GM21381 (cell line): Measurements from ENCODE around the gene LMF1.

Experiments used
- ATAC-seq: cut with Tn5 transposase; IDR thresholded peaks from one replicate; pipeline ENCODE4 v1.9.1; 2021; ENCODE audit warnings: mild to moderate bottlenecking, moderate library complexity; ENCODE audit not compliant: unreplicated experiment

Gene LMF1

DNA sequence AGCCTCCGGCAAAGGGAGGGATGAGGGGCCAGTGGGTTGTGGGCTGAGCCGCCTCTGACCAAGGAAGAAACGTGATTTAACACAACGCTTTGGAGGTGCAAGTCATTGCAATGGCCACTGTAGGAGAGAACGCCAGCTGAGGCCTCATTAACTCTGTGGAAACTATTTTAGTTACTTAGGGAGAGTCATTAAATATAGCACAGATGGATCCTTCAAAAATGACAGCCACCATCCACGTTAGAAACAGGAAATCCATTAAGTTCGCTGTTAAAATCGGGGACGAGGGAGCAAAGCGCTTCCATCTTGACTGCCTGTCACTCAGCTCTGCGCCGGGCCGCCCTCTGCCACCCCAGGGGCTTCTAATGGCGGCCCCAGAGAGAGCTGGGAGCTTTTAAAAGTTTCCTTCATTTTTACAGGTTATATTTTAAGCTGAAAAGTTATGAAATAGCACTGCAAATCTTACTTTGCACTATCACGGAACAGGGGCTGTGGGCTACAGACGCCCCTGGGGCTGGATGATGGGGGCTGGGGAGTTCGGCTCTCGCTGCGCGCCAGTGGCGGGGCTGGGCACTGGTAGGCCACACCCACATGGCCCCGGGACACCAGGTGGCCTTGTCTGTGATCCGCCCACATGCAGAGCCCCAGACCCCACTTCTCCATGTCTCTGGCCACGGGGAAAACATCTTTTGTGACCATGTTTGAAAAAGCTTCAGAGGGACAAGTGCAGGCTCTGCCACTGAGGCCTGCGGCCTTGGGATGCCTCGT lies 54.6 kb downstream of the LMF1 start:
- ATAC-seq: no peak

DNA sequence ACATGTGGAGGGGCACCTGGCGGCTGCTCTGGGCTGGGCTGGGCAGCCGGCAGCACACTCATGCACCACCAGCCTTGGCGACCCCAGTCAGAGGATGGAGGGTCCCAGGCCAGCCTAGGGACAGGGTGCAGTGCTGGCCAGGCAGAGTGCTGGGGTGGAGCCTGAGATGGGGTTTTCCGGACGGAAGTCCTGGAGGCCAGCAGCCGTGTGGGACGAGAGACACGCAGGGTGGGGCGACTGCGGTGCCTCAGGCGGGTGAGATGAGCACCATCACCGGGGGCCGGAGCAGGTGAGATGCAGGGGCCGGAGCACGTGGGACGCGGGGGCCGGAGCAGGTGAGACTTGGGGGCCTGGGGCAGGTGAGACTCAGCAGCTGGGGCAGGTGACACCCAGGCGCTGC lies 55.2 kb downstream of the LMF1 start:
- no peak for ATAC-seq

DNA sequence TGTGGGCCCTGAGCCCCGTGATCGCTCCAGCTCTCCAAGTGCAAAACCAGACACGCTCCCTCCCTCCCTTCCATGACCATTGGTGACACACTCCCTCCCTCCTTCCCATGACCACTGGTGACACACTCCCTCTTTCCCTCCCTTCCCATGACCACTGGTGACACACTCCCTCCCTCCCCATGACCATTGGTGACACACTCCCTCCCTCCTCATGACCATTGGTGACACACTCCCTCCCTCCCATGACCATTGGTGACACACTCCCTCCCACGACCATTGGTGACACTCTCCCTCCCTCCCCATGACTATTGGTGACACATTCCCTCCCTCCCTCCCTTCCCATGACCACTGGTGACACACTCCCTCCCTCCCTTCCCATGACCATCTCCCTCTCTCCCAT lies 56.3 kb downstream of the LMF1 start:
- no peak for ATAC-seq

DNA sequence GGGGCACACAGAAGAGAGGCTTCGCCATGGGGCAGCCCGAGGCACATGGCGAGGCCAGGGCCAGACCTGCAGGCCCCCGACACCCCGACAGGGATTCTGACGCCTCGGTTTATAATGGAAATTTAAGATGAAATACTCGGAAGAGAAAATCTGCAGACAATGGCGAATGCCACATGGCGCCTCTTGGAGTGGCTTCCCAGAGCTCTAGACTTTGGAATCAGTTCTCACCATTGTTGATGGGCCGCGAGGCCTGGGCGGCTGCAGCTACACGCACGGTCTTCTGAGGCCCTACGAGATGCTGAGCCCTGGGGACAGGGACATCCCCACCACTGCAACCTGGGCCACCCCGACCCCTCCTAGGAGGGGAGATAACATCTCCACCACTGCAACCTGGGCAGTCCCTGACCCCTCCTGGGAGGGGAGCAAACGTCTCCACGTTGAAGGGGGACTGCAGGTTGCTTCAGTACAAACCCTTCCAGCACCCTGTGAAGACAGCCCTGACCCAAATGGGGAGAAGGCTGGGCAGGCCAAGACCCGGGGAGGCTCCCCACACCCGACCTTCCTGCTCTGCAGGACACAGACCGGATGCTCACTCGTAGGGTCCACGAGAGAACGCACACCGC lies 56.9 kb downstream of the LMF1 start:
- no peak for ATAC-seq

DNA sequence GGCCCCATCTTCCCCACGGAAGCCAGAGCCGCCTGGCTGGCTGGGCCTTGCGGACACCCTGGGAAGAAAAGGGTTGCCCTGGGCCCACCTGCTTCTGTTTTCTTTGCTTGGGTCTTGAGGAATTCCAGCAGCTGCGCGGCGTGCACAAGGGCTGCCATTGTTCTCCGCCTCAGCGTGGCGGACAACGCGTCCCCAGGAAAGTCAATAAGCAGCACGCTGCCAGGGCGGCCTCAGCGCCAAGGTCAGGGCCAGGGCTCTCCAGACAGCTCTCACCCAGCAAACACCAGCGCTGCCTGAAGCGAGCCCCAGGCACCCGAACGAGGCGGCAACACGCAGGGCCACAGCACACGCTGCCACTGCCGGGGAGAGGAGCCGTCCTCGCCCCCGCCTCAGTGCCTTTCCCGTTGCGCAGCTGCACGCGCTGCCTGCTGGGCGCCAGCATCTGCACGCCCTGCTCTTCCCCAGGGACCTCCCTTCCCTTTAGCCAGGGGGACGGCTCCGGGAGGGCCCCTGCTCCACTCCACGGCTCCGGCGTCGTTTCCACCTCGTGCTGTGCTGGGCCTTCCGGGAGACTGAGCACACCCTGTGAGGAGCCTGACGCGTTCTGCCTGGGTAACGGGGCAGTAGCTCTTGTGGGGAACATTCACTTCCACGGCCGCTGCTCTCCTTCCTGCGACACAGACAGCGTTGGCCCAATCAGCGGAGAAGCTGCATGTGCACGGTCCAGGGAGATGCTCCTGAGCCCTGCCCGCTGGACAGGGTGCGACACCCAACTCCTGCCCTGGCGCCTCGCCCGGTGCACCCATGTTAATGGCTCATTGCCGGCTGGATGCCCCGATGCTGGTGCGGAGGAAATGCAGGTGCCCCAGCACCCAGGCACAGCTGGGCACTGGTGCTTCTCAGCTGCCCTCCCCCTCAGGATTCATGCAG lies 57.8 kb downstream of the LMF1 start:
- no peak for ATAC-seq

DNA sequence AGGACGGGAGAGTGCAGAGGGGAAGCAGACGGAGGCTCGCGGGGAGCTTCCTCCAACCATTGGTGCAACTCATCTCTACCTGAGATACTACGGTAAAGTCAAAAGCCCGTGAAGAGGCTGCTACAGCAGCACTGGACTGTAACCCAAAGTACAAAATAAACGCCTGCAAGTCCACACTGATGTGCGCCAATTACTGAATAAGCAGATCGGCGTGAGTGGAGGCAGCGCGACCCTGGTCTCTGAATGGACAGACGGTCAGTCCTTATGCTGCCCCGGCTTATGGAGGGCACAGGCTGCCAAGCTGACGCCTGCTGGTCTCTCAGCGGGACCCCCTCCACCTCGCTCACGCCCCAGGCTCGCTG lies 58.5 kb downstream of the LMF1 start:
- ATAC-seq: no peak

DNA sequence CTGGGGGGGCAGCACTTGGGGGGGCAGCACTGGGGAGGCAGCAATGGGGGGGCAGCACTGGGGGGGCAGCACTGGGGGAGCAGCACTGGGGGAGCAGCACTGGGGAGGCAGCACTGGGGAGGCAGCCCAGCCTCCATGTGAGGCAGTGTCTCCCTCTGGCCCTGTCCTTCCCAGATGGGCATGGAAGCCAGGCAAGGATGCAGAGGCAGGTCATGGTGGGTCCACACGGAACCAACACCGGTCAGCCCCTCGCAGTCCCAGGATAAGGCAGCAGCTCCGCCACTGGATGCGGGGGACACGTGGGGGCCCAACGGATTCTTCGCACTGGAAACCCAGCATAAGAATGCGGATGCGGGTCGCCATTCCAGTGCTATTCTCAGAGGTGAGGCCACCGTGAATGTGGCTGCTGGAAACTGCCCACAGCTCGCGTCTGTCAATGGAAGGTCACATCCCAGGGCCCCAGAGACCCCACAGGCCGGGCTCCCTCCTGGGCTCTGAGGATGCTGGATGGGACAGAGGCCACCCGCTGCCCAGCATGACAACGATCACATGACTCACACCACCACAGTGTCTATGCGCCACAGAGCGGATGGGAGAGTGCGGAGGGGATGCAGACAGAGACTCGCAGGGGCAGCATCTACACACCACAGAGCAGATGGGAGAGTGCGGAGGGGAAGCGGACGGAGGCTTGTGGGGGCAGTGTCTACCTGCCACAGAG lies 59.0 kb downstream of the LMF1 start:
- ATAC-seq: no peak

DNA sequence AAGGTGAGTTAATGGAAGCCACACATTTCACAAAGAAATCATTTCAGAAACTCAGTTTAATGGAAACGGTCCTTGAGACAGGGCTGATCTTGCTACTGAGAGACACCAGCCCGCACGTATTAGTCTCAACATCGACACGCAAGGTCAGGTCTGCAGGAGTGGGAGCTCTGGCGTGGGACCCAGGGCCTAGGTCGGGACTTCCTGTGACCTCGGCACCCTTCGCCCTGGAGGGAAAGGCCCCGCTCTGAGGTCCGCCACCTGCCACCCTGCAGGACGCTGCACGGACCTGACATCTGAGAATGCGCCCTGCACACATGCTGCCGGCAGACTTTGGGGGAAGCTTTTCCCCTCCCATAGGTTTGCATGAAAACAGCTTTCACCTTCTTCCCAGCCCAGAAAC lies 59.7 kb downstream of the LMF1 start:
- ATAC-seq: no peak

DNA sequence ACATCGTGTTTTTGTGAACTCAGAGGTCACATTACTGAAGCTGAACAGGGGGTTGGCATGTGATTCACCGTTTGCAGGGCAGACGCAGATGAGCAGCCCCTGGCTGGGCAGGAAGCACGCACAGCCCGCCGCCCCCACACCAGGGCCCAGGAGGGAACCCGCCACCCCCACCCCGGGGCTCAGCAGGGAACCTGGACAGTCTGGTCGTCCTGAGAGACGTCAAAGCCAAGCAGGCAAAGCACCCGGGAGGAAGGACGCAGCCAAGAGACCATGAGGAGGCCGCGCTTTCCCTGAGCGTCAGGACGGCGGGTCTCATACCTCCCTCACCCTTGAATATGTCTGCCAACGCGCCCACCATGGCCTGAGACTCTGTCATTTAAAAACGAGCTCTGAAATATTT lies 60.6 kb downstream of the LMF1 start:
- no peak for ATAC-seq

DNA sequence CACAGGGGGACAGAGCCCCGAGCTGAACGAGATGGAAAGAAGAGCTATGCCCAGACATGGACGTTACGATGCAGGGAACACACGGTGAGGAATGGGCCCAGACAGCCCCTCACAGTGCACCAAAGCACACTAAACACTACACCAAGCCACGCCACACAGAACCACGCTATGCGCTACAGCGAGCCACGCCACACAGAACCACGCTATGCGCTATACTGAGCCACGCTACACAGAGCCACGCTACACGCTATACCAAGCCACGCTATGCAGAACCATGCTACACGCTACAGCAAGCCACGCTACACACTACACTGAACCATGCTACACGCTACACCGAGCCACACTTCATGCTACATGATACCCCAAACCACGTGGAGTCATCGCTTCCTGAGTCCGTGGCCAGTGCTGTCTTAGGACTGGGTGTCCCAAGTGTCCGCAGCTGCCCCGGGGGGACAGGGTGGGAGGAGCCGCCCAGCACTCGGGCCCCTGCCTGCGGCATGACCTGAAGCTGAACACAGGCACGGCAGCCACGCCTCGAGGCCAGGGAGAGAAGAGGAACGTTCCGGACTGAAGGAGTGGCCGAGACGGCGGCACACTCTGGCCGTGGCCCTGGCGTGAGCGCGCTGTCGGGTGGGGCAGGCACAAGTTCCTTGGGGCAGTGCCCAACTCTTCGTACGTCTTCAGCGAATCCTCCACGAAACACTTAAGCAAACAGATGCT lies 61.3 kb downstream of the LMF1 start:
- no peak for ATAC-seq

DNA sequence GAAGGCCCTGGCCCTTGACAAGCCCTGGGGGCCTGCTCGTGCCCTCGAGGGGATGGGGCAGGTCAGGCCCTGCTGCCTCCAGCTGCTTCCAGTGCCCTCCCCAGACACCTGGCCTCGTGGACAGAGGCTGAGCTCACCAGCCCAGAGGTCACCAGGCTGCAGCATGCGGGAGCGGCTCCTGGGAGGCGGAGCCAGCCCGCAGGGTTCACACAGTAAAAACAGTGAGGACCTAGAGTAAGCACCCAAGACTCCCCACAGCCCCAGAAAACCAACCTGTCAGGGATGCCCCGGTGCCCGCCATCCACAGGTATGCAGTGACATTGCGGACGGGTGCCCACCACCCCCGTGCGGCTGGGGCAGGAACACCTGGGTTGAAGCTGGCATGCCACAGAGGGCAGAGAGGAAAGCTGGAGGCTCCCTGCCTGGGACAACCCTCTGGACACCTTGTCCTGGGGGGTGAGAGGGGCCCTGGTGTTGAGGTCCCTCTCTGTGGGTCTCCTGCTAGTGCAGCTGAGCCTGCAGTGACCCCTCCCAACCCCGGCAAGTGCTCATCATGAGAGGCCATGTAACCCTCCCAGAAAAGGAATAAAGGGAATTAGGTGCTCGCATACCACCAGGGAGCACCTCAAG lies 62.1 kb downstream of the LMF1 start:
- no peak for ATAC-seq

DNA sequence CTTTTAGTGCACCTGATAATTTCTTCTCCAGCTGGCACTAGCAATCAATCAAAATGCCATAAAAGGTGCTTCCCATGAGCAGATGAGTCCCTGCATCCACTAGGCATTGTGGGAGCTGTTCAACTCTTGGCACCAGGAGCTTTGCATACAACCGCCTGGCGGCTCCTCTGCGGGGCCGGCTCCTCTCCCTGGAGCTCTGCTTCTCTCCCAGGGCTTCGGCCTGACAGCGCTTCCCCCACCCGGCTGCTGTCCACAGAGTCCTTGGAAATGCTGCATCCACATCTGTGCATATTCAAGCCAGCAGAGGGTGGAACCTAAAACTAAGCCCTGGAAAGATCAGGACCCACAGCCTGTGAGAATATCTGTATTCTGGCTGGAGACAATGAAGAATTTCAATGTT lies 62.9 kb downstream of the LMF1 start:
- ATAC-seq: no peak

DNA sequence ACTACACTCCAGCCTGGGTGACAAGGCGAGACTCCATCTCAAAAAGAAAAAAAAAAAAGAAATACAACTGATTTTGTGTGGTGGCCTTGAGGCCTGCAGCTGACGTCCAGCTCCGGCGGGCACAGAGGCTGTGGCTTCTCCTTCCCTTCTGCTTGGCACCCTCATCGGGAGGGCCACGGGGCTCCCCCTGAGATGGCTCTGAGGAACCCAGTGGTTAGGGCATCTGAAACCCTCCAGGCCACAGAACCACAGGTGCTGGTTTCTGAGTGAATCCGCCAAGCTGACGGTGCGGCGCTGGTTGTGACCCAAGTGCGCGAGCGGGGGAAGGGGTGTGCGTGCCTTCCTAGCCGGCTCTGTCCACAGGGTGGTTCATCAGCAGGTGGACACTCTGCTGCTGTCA lies 63.4 kb downstream of the LMF1 start:
- ATAC-seq: no peak

DNA sequence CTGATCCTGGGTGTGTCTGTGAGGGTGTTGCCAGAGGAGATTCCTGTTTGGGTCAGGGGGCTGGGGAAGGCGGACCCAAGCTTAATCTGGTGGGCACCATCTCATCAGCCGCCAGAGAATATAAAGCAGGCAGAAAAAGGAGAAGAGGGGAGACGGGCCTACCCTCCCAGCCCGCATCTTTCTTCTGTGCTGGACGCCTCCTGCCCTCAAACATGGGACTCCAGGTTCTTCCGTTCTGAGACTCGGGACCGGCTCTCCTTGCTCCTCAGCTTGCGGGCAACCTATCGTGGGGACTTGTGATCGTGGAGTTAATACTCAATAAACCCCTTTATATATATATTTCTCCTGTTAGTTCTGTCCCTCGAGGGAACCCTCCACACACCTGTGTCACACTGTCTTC lies 64.5 kb downstream of the LMF1 start:
- no peak for ATAC-seq

DNA sequence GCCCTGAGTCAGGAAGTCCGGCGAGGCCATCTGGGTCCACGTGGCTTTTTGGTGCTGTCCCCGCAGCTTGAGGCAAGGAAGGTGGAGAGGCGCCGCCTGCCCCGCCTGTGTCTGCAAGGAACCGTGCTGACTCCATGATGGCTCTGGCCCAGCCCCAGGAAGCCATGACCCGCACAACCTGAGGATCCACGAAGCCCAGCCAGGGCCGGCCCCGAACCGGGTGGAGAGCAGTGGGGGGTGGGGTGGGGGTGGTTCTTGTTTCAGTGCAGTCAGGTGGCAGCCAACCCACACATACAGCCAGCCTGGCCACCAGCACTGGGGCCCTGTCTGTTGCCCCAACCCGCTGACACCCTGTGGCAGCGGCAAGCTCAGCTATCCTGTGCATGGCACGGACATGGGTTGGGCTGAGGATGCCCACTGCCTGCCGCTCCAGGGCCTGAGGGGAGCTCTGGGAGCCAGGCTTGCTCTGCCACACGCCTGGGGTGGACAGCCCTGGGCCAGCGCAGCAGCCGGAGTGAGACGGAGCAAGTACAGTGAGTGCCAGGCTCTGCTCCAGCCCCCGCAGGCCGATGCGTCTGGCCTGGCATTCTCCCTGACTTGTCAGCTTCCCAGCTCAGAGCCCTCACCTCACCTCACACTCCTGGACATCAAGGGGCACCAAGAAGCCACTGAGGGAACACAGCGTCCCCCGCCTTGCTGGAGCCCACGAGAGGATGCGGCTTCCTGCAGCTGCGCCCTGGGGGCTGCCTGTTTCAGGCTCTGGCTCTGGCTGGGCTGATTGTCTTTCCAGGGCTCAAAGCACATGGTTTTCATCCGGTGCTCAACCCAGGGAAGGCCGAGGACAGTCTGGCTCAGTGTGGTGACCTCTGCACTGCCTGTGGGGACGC lies 68.8 kb downstream of the LMF1 start:
- no peak for ATAC-seq

DNA sequence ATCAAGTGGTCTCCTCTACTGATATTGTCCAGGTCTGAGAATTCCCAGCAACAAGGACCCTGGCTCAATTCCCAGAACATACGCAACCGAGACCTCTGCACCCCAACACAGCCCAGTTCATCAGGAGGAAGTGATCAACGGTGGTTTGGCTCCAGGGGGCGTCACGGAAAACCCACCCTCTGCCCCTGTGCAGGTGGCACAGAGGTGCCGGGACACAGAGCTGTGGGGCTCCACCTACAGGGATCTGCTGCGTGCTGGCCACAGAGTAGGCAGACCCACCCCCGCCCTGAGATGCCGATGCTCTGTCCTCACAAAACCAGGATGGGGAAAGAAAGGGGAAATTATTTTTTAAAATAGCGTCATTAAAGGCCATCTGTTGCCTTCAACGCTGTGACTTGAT lies 69.6 kb downstream of the LMF1 start:
- ATAC-seq: no peak

DNA sequence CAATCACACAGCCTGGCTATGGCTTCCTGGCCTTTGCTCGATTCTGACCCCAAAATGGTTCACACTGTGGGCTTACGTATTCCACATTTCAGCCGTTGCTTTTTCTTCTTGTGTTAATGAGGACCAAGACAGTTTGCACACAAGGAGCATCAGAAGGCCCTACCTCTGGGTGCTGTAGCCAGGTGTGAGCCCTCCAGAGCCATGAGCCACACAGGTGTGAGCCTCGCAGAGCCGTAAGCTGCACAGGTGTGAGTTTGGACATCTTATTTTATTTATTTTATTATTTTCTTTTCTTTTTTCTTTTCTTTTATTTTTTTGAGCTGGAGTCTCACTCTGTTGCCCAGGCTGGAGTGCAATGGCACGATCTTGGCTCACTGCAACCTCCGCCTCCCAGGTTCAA lies 70.6 kb downstream of the LMF1 start:
- ATAC-seq: no peak

DNA sequence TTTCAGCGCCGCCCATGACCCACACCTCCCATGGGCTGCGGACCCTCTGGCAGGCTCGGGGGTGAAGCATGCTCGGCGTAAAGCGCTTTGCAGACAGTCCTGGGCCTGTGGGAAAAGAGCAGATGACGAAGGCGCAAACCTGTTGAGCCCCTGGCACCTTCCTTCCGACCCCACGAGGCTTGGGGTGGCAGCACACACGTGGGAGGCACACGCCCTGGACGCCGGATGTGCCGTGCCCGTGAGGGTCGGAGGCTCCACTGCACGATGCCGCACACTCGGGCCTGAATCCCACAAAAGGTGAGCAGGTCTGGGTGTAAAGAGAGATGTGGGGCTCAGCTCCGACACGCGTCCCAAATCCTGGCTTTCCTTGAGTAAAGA lies 71.1 kb downstream of the LMF1 start:
- no peak for ATAC-seq
